ENCODE data around the gene FBF1. TPM values are rescaled to one million over a fixed set of nuclear protein-coding genes. Genes with fewer than 3 reads are reported as not detected.

FBF1 gene
- total and polyA plus RNA-seq, 2 of the 4 experiments (the other 2 are of a cell fraction), result 4.5 to 8.0 TPM

DNA sequence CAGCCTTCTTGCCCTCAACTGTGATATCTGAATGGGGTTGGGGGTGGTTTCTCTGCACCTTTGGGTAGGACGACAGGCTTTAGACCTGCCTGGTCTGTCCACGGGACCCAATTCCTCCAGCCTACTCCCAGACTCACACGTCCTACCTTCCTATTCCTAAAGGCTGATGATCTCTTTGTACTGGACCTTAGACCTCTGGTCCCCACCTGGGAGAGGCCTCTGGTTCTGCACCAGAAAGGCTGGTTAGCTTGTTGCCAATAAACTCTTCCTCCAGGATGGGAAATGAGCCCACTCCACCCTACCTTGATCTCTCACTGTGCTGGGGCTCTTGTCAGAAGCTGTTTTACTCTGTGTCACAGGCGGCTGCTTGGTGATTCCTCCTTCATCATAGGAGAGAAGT is 14.4 kb downstream of the FBF1 start:
- Histone ChIP-seq H3K14ac (replicated peaks; ENCODE audit: low read depth, low read length) (no peak overlapping the region), H3K9me3 (ENCODE audit: control insufficient read depth, insufficient read depth, low read length) (no peaks in the 10 kb centered on the region)
- dilution Hi-C loops (cut with HindIII; ENCODE audit: low sequenced_read_pairs, unreplicated experiment), result no loop called here

More for the DNA sequence above, 14.4 kb downstream of the FBF1 start:
- H3K23ac ChIP-seq (ENCODE audit: low read depth, low read length), result no peak overlapping the region
- H3K56ac ChIP-seq (ENCODE audit: extremely low read depth, insufficient read depth, low read length), result no peak overlapping the region
- H4K91ac ChIP-seq (ENCODE audit: insufficient read depth, low read depth, low read length), result no peak overlapping the region
- H2AFZ ChIP-seq (replicated peaks; ENCODE audit: low read length, poor library complexity), result no peak overlapping the region
- BruUV-seq (replicated peaks), result no TSS peak
- H3K18ac ChIP-seq (ENCODE audit: low read depth, low read length), result no peak overlapping the region
- no peak overlapping the region for H2AK9ac ChIP-seq (replicated peaks; ENCODE audit: low read depth, low read length, poor library complexity)
- peaks cover 5% of the 10 kb centered on the region; the same call in 1 of the 2 replicates for H3K9me1 ChIP-seq (ENCODE audit: insufficient read depth, low read length)
- no peak overlapping the region for H3K4ac ChIP-seq (ENCODE audit: low read depth, low read length)
- no peak overlapping the region for H2BK20ac ChIP-seq (ENCODE audit: low read depth, low read length)
- intact Hi-C loops (cut with micrococcal nuclease), result no loop called here
- no peaks in the 10 kb centered on the region; the same call in 1 of the 2 replicates for H4K20me1 ChIP-seq (ENCODE audit: insufficient read depth, low read length)
- no peak overlapping the region for H2AK5ac ChIP-seq (ENCODE audit: low read depth, low read length)
- POLR2A ChIA-PET (ENCODE audit: unreplicated experiment), result no interaction called here
- H3K4me2 ChIP-seq (ENCODE audit: low read depth, low read length), result no peak overlapping the region
- no peaks in the 10 kb centered on the region for H3K27me3 ChIP-seq (ENCODE audit: control insufficient read depth, insufficient read depth, low read length)
- no peaks in the 10 kb centered on the region for H3K79me1 ChIP-seq (ENCODE audit: low read depth in 1 of 2, low read length in 2 of 2)
- DNase-seq, result no peak
- H2BK15ac ChIP-seq (ENCODE audit: low read depth, low read length), result no peak overlapping the region
- H3K4me1 ChIP-seq (ENCODE audit: control insufficient read depth, insufficient read depth, low read length), result no peaks in the 10 kb centered on the region
- TF ChIP-seq, protein P1, sequence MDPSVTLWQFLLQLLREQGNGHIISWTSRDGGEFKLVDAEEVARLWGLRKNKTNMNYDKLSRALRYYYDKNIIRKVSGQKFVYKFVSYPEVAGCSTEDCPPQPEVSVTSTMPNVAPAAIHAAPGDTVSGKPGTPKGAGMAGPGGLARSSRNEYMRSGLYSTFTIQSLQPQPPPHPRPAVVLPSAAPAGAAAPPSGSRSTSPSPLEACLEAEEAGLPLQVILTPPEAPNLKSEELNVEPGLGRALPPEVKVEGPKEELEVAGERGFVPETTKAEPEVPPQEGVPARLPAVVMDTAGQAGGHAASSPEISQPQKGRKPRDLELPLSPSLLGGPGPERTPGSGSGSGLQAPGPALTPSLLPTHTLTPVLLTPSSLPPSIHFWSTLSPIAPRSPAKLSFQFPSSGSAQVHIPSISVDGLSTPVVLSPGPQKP (IDR thresholded peaks at IDR 0.05; ENCODE audit: borderline replicate concordance, low read depth, low read length), result no peak
- TF ChIP-seq CTCF (conservative IDR thresholded peaks at IDR 0.05; ENCODE audit: low read depth, low read length) (no peak), RCOR1 (IDR thresholded peaks at IDR 0.05; ENCODE audit: insufficient replicate concordance, low read length) (no peak), MAZ (IDR thresholded peaks at IDR 0.05; ENCODE audit: borderline replicate concordance, low read depth, low read length) (no peak), MXI1 (IDR thresholded peaks at IDR 0.05; ENCODE audit: borderline replicate concordance, low read depth, low read length) (no peak), FOS (IDR thresholded peaks at IDR 0.05; ENCODE audit: low read depth, low read length) (no peak), MAFK (IDR thresholded peaks at IDR 0.05; ENCODE audit: low read depth, low read length) (no peak), CHD1 (IDR thresholded peaks at IDR 0.05; ENCODE audit: low read depth, low read length) (no peak)
- no peak overlapping the region for H3K9ac ChIP-seq (ENCODE audit: low read depth, low read length)
- no peak overlapping the region for H3K27ac ChIP-seq (ENCODE audit: insufficient read depth, low read length)
- CTCF ChIA-PET, result no interaction called here
- in situ Hi-C loops (cut with MboI; ENCODE audit: low sequenced_read_pairs), result no loop called here
- no peak overlapping the region for H3K4me3 ChIP-seq (ENCODE audit: insufficient read depth, low read depth, low read length)
- H2BK5ac ChIP-seq (ENCODE audit: low read depth, low read length, poor library complexity, severe bottlenecking), result no peak overlapping the region
- WGBS, 2 experiments (ENCODE audit: extremely low coverage in 2 of 2, insufficient read length in 1 of 2), result 83% methylated on average over 1 of the region's 4 CpGs; no CpG with 5 or more reads in 1 of the 2 experiments
- H4K8ac ChIP-seq (ENCODE audit: low read depth in 2 of 2, low read length in 2 of 2), result no peak overlapping the region
- ATAC-seq (ENCODE audit: low read depth), result no peak
- H4K5ac ChIP-seq (ENCODE audit: low read depth, low read length), result no peak overlapping the region
- H2BK120ac ChIP-seq (ENCODE audit: low read depth, low read length), result no peak overlapping the region
- H3K36me3 ChIP-seq (ENCODE audit: control insufficient read depth, insufficient read depth, low read length), result peaks cover 12% of the 10 kb centered on the region
